Bronchial epithelial cell (primary cell): Measurements from ENCODE around the gene LRIG1. TPM values are rescaled to one million over a fixed set of nuclear protein-coding genes. Genes with fewer than 3 reads are reported as not detected.

Experiments
- DNase-seq: peaks from one replicate; pipeline ENCODE4 v3.0.0-alpha.2; 2010; ENCODE audit warnings: low read depth
- FAIRE-seq: peaks from 2 replicates; lab custom pipeline; 2011; peaks lifted over from hg19 to GRCh38; lab: Jason Lieb, UNC
- H3K27me3 ChIP-seq: 2 replicates; pipeline ENCODE4 v1.5.1; 2011; ENCODE audit warnings: low read length; ENCODE audit not compliant: control insufficient read depth, insufficient read depth
- H3K36me3 ChIP-seq: 2 replicates; pipeline ENCODE4 v1.5.1; 2011; ENCODE audit warnings: low read length; ENCODE audit not compliant: control insufficient read depth, insufficient read depth
- H3K4me3 ChIP-seq: 2 replicates; pipeline ENCODE4 v1.5.1; 2011; ENCODE audit warnings: mild to moderate bottlenecking, low read depth, low read length, control low read depth
- total RNA-seq: library from RNA; depleted of rRNA; stranded (reverse); fragments of >200 nt; gene quantifications from 2 replicates; pipeline ENCODE4 v1.2.1, GENCODE V29; 2014
- TF ChIP-seq, protein P1 (sequence below): IDR thresholded peaks from 2 replicates; pipeline ENCODE4 v1.5.1; 2011; ENCODE audit warnings: mild to moderate bottlenecking, moderate library complexity, low read length, control low read depth, inconsistent platforms; ENCODE audit not compliant: insufficient read depth, severe bottlenecking

Gene LRIG1
- total RNA-seq, 1 donor from 2014 or later: 11.6 TPM

DNA sequence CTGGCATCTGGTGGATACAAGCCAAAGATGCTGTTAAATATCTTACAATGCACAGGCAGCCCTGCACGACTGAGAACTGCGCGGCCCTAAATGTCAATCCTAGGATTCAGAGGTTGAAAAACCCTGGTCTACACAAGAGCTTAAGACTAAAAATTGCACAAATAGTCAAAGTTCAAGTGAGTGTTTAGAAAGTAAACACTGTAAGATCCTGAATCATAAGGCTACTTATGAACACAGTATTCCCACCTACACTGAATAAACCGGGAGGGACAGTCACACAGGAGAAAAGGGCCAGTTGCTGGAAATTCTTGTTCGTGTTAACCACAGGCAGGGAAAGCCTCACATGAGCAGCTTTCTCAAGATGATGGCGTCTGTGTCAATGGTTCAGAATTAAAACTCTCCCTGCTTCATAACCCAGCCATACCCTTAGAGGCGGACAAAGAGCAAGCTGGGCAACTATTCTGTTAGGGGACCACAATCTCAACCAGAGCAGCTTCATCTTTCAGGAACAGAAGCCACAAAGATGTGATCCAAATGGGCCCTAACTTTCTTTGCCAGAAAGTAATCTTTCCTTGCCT is 37.7 kb downstream of the LRIG1 start:
- H3K27me3 ChIP-seq: no peaks in the 10 kb centered on the region
- H3K36me3 ChIP-seq: peaks cover 1% of the 10 kb centered on the region
- H3K4me3 ChIP-seq: no peak overlapping the region
- TF ChIP-seq, protein P1, sequence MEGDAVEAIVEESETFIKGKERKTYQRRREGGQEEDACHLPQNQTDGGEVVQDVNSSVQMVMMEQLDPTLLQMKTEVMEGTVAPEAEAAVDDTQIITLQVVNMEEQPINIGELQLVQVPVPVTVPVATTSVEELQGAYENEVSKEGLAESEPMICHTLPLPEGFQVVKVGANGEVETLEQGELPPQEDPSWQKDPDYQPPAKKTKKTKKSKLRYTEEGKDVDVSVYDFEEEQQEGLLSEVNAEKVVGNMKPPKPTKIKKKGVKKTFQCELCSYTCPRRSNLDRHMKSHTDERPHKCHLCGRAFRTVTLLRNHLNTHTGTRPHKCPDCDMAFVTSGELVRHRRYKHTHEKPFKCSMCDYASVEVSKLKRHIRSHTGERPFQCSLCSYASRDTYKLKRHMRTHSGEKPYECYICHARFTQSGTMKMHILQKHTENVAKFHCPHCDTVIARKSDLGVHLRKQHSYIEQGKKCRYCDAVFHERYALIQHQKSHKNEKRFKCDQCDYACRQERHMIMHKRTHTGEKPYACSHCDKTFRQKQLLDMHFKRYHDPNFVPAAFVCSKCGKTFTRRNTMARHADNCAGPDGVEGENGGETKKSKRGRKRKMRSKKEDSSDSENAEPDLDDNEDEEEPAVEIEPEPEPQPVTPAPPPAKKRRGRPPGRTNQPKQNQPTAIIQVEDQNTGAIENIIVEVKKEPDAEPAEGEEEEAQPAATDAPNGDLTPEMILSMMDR: no peak
- DNase-seq (peak; percentile 67), FAIRE-seq (no peak)

DNA sequence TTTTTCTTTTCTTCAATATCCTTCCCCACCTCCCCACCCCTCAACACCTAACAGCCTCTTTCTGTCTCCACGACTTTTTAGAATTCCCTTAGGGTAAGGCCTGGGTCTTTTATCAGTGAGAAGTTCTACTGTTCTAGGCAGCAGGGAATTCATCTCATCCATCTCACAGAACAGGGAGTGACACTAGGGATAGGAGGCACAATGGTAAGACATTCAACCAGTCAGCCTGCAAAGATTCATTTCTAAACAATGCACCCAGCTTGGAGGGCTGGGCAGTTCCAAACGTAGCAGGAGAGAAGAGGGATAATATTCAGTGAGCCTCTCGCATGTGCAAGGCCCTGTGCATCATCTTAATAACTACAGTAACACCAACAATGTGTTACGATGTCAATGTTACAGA is 43.6 kb downstream of the LRIG1 start:
- peaks cover 3% of the 10 kb centered on the region for H3K36me3 ChIP-seq
- FAIRE-seq: no peak
- TF ChIP-seq, protein P1: no peak

DNA sequence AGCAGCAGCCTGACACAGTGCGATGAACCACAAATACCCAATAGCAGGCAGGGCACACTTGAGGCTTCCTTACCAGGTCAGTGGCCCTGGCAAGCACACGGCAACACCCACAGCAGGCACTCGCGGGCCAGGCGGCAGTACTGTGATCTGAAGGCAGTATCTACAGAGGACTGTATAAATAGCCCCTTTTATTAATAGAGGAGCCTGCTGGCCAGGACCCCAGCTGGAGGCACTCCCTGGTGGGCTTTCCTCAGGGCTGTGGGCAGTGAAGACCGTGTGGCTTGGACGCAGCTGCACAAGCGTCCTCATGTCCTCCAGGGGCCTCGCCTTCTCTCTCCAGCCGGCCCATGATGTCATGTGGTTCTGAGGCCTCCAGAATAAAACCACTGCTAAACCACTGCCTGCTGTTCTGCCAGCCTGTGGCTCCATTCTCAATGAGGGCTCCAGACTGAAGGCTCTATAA is 44.1 kb downstream of the LRIG1 start:
- no peak overlapping the region for H3K4me3 ChIP-seq
- H3K27me3 ChIP-seq: no peaks in the 10 kb centered on the region
- TF ChIP-seq, protein P1: no peak
- no peak for DNase-seq
- FAIRE-seq: no peak
- peaks cover 3% of the 10 kb centered on the region for H3K36me3 ChIP-seq

More for the DNA sequence above, 43.6 kb downstream of the LRIG1 start:
- DNase-seq: no peak
- H3K4me3 ChIP-seq: no peak overlapping the region
- H3K27me3 ChIP-seq: no peaks in the 10 kb centered on the region

DNA sequence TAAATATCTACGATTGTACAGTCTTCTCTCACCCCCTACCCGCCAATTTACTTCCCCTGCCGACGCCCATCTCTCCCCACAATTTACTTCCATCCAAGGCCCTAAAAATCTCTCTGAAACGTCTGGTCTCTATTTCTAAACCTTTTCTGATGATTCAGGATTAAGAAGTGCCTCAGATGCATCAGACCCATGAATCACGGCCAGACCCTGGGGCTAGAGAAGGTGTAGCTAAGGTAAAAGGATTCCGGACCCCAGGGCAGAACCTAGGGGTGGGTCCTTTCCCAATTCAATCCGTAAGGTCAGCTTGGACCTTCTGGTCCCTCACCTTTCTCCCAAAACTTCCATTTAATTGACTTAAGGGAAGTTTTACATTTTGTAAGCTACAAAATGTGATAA is 46.4 kb downstream of the LRIG1 start:
- H3K27me3 ChIP-seq: no peaks in the 10 kb centered on the region
- peaks cover 3% of the 10 kb centered on the region for H3K36me3 ChIP-seq
- DNase-seq (no peak), FAIRE-seq (no peak)
- H3K4me3 ChIP-seq: no peak overlapping the region
- TF ChIP-seq, protein P1: no peak

DNA sequence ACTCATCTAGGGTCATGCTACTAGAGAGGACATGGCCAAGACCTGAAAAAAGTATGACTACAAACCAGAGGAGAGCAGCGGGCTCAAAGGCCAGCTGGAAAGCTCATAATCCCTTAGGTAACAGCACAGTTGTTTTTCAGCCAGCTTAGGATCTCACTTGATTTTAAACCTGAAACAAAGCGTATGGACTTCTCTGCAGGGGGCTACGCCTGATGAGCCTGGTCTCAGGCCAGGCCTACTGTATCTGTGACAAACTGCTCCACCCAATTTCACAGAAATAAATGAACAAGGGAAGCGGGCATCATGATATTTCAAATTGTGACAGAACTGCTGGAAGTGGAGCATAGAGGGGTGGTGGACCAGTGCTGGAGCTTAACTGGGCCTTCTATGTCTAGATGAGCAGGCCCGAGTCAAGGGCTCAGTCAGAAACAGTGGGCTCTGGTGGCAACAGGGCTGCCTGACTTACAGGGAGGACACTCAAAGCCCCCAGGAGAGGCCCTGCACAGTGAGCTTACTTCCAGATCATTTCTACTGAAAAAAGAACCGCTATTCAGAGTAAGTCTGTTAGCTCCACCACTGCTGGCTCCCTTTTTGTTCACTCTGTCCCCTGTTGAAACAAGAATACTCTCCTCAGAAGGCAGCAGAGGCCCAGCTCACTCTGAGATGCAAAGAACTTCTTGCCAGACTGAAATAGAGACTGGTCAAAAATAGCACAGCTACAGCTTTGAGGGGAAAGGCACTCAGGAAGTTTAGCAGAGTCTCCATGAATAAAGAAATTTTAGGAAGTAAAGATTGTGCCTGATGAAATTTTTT is 47.0 kb downstream of the LRIG1 start:
- no peaks in the 10 kb centered on the region for H3K27me3 ChIP-seq
- no peak for DNase-seq
- FAIRE-seq: no peak
- H3K36me3 ChIP-seq: peaks cover 2% of the 10 kb centered on the region
- TF ChIP-seq, protein P1: no peak
- no peak overlapping the region for H3K4me3 ChIP-seq
